ENCODE data around the gene PGF.

Gene PGF

GRCh38 chr14:74988993-74989392 lies 33.6 kb upstream of the PGF start:
- Histone ChIP-seq H3K27ac (ENCODE audit: extremely low read depth, low read depth, low read length) (no peak overlapping the region), H3K4me3 (ENCODE audit: low read depth, low read length) (no peak overlapping the region), H3K9me3 (ENCODE audit: control insufficient read depth, insufficient read depth, low read depth, low read length) (no peaks in the 10 kb centered on the region), H3K4me1 (ENCODE audit: control insufficient read depth, insufficient read depth, low read length) (no peaks in the 10 kb centered on the region), H3K36me3 (ENCODE audit: control insufficient read depth in 2 of 2, insufficient read depth in 1 of 2, low read length in 2 of 2) (no peaks in the 10 kb centered on the region)
- ChIA-PET POLR2A (no interaction called here), CTCF (no interaction called here)
- no peak for TF ChIP-seq ZNF416 (tag by site-specific recombination; IDR thresholded peaks at IDR 0.05)
- no peak for TF ChIP-seq TCF7L2 (IDR thresholded peaks at IDR 0.05; ENCODE audit: borderline replicate concordance, low read depth, low read length)
- no peak for TF ChIP-seq BCL11A (tag by site-specific recombination; IDR thresholded peaks at IDR 0.05; ENCODE audit: low read depth)
- no peak for TF ChIP-seq ATF2 (tag by site-specific recombination; IDR thresholded peaks at IDR 0.05; ENCODE audit: low read depth)
- no peak for TF ChIP-seq PRDM10 (tag by site-specific recombination; IDR thresholded peaks at IDR 0.05)
- TF ChIP-seq GLIS1 (tag by site-specific recombination; IDR thresholded peaks at IDR 0.05) = no peak

GRCh38 chr14:74988131-74988530 lies 32.7 kb upstream of the PGF start:
- ChIA-PET CTCF (interaction anchor here (0.9 kb wide), 1 partner anchor 9 kb away, joined by 3 read pairs; no protein-coding TSS in a partner anchor), POLR2A (no interaction called here)
- H3K36me3 ChIP-seq (ENCODE audit: control insufficient read depth in 2 of 2, insufficient read depth in 1 of 2, low read length in 2 of 2) = no peaks in the 10 kb centered on the region
- TF ChIP-seq ZFP69B (tag by site-specific recombination; IDR thresholded peaks at IDR 0.05) = no peak
- TF ChIP-seq ZNF214 (tag by site-specific recombination; IDR thresholded peaks at IDR 0.05; ENCODE audit: borderline replicate concordance) = no peak
- no peak for TF ChIP-seq ZNF362 (tag by site-specific recombination; IDR thresholded peaks at IDR 0.05)
- no peak for TF ChIP-seq ZNF335 (tag by site-specific recombination; conservative IDR thresholded peaks at IDR 0.05)
- TF ChIP-seq ZNF621 (tag by site-specific recombination; IDR thresholded peaks at IDR 0.05) = no peak
- TF ChIP-seq PRDM1 (tag by site-specific recombination; IDR thresholded peaks at IDR 0.05) = no peak
- TF ChIP-seq ZNF354C (tag by site-specific recombination; IDR thresholded peaks at IDR 0.05; ENCODE audit: borderline replicate concordance, low read depth) = no peak
- peak; percentile 79 for TF ChIP-seq SCRT2 (tag by site-specific recombination; IDR thresholded peaks at IDR 0.05)
- TF ChIP-seq PRDM10 (tag by site-specific recombination; IDR thresholded peaks at IDR 0.05) = no peak
- TF ChIP-seq SCRT1 (tag by site-specific recombination; IDR thresholded peaks at IDR 0.05; ENCODE audit: borderline replicate concordance) = 0 out of 2 replicates have a peak, but pooled peaks have one; percentile 33
- no peaks in the 10 kb centered on the region for H3K9me3 ChIP-seq (ENCODE audit: control insufficient read depth, insufficient read depth, low read depth, low read length)
- H3K27ac ChIP-seq (ENCODE audit: extremely low read depth, low read depth, low read length) = no peak overlapping the region
- H3K4me3 ChIP-seq (ENCODE audit: low read depth, low read length) = no peak overlapping the region
- no peaks in the 10 kb centered on the region for H3K4me1 ChIP-seq (ENCODE audit: control insufficient read depth, insufficient read depth, low read length)
